HG03460 (cell line): ENCODE results near the gene PHYKPL.
A peak's percentile ranks its signal among the peaks of the same experiment; 100 is the strongest.

Source experiments
- ATAC-seq: cut with Tn5 transposase; IDR thresholded peaks from one replicate; pipeline ENCODE4 v1.9.1; 2021; ENCODE audit not compliant: unreplicated experiment

PHYKPL gene

DNA sequence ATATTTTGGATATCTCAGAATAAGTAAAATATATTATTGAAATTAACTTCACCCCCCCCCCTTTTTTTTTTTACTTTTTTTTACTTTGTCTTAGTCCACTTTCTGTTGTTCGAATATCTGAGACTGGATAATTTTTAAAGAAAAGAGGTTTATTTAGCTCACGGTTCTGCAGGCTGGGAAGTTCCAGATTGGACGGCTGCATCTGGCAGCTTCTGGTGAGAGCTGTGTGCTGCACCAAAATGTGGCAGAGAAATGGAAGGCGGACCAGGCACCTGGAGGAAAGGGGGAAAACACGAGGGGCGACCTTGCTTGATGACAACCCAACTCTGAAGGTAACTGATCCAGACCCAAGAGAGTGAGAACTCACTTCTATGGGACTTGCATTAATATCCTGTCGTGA lies 39.8 kb downstream of the PHYKPL start:
- ATAC-seq = no peak

DNA sequence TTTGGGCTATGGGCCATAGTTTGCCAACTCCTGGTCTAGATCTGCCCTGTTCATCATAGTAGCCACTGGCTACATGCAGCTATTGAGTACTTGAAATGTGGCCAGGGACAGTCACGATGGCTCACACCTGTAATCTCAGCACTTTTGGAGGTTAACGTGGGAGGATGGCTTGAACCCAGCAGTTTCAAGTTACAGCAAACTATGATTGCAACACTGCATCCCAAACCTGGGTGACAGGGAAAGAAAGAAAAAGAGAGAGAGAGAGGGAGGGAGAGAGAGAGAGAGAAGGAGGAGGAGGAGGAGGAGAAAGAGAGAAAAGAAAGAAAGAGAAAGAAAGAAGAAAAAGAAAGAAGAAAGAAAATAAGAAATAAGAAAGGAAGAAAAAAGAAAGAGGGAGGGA lies 40.4 kb downstream of the PHYKPL start:
- no peak for ATAC-seq

DNA sequence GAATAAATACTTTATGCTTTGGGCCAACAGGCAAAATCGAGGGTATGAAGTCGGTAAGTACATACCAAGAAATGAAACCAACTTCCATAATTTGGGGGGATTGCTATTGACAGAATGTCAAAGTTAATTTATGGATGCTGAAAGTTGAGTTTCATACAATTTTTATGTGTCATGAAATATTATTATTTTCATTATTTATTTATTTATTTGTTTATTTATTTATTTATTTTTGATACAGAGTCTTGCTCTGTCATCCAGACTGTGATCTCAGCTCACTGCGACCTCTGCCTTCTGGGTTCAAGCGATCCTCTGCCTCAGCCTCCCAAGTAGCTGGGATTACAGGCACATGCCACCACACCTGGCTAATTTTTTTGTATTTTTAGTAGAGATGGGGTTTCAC lies 40.9 kb downstream of the PHYKPL start:
- no peak for ATAC-seq

DNA sequence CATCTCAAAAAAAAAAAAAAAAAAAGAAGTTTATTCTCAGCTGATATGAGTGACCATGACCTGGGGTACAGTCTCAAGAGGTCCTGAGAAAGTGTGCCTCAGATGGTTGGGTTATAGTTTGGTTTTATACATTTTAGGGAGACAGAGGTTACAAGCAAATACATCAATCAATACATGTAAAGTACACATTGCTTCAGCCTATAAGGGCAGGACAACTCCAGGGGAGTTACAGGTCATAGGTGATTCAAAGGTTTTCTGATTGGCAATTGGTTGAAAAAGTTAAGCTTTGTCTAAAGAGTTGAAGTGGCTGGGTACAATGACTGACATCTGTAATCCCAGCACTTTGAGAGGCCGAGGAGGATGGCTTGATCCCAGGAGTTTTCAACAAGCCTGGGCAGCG lies 43.2 kb downstream of the PHYKPL start:
- ATAC-seq = no peak

DNA sequence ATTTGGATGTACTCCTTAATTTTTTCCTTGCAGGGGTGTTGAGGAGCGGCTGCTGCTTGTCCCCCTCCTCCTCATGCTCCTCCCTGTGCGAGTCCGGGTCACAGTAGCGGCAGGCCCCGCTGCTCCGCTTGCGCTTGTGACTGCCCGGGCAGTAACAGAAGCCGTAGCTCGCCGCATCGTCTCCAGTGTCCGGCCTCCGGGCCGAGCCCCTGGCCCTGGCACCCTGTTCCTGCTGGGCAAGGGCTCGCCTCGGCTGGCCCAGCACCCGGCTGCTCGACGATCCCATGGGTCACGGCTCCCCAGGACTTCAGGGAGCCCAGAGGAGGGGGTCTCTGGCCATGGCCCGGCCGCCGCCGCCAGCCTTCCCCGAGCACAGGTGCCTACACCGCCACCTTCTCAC lies 45.6 kb downstream of the PHYKPL start, which contains the start of gene GMCL2:
TSS of gene GMCL2 (minus strand) at position 358 of the 400 bp plus-strand sequence. CDS start at position 286, 72 bp downstream.
- no peak for ATAC-seq

DNA sequence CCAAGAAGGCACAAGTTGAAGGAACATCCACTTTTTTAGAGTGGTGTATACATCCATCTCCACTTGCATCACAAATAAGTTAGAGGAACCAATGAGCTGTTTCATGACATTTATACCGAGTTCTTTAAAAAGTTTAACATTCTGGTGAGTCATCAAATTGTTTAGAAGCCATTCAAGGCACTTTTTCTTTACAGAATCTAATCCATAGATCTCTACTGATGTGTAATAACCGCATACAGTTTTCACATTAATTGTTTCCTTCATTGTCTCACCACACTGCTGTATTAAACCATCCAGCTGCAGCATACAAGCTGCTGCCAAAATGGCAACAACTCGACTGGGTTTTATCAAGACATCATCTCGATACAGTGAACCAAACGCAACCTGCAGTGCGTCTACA lies 46.2 kb downstream of the PHYKPL start:
- no peak for ATAC-seq

DNA sequence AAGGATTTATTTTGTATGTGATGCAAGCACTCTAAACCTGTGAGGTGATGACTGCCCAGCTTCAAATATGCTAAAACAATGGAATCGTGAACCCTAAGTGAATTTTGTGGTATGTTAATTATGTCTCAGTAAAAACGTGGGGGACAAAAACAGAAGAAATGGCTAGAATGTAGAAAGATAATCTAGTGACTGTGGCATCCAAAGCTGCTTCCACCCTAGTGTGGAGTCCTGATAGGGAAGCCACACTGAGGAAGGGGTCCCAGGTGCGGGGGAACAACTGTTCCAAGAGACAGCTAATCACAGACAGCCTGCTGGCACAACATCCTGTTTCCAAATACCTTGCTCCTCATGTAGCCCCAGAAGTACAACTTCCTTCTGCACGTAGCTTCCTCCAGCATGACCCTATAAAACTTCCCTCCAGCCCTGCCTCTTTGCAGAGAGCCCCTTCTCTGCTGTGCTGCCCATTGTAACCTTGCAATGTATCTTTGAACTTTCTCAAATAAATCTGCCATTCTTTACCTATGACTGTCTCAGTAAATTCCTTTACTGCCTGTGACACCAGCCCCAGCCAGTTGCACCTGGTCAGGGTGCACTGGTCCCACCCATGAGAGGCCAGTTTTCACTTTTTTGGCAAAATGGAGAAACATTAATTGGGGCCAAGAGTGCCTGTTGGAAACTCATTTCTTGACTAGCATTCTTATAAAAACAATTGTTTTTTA lies 50.3 kb downstream of the PHYKPL start:
- no peak for ATAC-seq

DNA sequence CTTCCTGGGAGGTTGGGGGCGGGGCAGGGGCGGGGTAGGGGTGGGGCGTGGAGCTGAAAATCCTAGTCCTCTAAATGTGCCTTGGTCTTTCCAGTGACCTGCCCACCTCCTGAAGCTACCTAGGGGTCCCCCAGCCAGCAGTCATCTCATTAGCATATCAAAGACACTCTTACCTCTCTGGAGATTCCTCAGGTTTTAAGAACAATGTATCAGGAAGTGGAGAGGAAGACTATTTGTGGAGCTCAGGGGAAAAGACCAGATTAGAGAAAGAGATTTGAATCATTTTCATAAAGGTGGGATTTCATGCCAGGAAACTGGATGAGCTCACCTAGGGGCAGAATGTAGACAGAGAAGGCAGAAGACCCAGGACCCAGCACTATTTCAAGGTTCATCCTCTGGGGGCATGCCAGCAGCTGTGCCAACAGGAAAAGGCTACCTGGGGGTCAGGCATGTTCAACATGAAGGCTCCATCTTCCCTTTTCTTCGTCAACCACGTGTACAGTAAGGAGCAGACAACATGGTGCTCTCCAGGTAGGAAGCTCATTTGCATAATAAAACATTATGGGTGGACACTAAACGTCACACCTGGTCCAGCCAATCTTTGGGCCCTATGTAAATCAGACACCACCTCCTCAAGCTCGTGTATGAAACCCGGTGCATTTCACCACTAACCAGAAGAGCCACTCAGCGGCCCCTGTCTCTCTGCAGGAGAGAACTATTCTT lies 52.3 kb downstream of the PHYKPL start:
- no peak for ATAC-seq

DNA sequence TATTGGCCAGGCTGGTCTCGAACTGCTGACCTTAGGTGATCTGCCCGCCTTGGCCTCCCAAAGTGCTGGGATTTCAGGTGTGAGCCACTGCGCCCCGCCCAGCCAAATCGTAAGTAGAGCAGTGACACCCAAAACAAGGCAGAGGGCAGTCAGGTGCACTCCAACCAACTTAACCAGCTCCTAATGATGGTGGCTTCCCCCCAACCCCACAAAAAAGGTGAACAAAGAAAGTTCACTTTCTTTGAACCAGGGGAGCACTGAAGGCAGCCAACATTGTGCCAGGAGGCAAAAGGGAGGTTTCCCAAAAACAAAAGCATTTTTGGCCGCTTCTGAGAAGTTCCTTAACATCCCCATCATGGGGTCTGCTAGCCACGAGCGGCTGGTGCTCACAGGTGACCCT lies 55.0 kb downstream of the PHYKPL start:
- no peak for ATAC-seq

DNA sequence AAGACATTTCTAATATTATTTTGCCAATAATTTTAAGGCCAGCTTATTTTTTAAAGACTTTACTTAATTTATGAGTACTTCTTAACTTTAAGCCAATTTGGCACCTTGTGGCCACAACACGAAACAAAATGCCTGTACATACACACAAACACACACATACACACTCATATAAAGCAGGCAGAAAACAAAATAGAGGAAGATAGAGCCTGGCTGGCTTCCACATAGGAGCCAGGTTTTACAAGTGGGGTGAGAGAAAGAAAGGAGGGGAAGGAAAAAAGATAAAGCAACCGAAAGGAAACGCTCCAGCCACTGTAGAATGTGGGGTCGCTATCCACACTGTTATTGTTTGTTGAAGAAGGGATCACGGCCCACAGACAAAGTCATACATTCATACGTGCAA lies 55.8 kb downstream of the PHYKPL start:
- no peak for ATAC-seq

DNA sequence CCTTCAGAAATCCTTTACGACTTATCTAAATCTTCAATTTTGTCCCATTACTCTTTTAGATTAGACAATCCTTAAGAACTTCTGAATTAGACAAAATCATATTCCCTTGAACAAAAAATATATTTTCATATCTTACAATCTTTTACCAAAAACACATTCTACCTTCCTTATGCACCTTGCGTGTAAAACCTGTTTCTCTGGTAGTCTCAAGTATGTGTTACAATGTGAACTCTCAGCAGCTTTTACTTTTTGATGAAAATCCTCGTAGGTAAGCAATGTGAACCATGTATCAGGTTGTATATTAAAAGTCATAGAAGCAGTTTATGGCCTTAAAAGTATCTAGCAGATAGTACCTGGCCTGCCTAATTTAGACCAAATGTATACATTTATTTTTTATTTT lies 58.1 kb downstream of the PHYKPL start:
- no peak for ATAC-seq

DNA sequence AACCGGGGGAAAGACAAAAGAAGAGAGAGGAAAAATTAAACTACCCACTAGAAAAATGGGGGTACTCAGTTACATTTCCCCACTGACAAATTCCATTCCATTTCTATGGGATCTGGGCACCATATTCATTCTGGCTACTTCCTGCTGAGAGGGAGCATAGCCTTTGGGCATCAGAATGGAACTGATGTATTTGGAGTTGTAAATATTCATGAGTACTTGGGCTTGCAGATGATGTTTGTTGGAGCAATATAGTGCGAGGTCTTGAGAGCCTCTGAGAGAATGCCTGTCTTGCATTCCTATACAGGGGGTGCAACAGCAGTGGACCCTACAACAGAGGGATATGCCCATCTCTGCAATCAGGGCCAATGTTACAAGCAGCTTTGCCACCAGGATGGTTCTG lies 62.1 kb downstream of the PHYKPL start:
- ATAC-seq = no peak

DNA sequence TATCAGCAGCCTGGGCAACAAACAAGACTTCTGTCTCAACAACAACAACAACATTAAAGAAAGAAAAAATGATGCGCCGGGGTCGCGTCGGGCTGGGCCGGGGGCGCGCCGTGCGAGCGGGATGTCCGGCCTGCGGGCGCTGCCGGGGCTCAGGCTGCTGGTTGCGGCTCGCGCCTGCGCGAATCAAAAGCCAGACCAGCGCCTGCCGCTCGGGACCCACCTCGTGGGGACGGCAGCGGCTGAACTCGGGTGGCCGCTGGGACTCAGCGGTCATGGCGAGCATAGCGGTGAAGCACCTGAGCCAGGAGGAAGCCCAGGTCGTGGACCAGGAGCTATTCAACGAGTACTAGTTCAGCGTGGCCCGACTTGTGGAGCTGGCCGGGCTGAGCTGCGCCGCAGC lies 67.0 kb downstream of the PHYKPL start:
- ATAC-seq = no peak

DNA sequence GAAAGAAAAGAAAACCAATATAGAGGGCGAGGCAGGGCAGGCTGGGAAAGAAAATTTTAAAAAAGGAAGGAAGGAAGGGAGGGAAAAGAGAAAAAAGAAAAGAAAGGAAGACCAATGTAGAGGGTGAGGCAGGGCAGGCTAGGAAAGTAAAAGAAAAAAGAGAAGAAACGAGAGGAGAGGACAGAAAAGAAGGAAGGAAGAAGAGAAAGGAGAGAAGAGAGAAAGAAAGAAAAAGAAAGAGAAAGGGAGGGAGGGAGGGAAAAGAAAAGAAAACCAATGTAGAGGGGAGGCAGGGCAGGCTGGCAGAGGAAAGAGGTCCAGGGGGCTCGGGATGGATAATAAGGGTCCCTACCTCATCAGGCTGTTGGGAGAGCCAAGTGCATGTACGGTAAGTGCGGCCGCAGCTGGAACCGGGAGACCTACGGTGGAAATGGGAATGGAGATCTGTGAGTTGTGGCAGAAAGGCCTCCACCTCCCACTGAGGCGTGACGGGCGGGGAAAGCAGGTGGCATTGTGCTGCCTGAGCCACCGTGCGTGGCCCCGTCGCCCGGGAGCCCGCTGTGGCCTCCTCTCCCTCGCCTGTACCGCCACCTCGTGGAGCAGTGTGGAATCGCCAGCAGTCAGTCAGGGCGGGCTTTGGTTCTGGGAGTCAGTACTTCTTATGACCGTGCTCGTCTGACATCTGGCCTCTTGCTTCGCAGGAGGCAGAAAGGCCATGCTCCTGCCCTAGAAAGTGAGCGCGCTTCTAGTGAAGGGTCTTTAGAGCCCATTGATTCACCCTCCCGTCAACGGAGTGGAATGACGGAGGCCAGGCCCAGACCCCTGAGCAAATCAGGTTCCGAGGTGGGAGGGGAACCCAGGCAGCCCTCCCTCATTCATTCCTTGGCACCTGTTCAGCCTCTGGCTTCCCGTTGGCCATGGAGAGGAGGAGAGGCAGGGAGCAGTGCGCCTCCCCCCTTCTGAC lies 68.5 kb downstream of the PHYKPL start:
- ATAC-seq = peak; percentile 93

DNA sequence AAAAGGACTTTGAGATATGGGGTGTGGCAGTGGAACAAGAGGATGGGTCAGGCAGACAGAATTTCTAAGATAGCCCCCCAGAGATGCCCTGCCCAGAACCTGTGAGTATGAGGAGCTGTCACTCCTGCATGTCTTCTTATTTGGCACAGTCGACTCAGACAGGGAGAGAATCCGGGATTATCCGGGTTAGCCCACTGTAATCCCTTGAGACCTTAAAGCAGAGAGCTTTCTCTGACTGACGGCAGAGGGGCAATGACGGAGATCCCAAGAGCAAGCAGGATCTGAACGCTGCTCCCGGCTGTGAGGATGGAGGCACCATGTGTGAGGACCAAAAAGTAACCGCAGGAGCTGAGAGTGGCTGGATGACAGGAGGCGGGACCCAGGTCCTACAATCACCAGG lies 70.1 kb downstream of the PHYKPL start:
- ATAC-seq = no peak

DNA sequence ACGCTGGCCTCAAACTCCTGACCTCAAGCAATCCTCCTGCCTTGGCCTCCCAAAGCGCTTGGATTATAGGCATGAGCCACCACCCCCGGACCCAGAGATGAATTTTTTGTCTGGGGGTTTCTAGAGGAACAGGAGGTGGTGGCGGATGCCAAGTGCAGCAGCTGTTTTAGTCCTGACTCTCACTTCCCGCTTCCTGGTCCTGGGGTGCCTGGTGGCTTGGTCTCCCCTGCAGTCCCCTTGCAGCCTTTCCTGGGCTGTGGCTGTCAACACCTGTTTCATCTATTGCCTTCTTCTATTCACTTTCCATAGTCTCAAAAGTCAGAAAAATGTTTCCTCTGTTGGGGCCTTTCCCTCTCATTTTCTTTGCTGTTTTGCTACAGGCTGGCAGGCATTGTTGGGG lies 72.4 kb downstream of the PHYKPL start:
- ATAC-seq = no peak
